GM19351 (cell line): ENCODE measurements around the gene KRTAP27-1.

Experiments
- ATAC-seq: cut with Tn5 transposase; IDR thresholded peaks from one replicate; pipeline ENCODE4 v1.9.1; 2021; ENCODE audit warnings: mild to moderate bottlenecking, moderate library complexity; ENCODE audit not compliant: unreplicated experiment

KRTAP27-1 gene

GRCh38 chr21:30289215-30289614 lies 48.3 kb downstream of the KRTAP27-1 start, which contains the start of gene KRTAP25-1:
Gene KRTAP25-1 (minus strand): TSS chr21:30289514. CDS start chr21:30289490, 24 bp downstream.
- no peak for ATAC-seq
